Epithelial cell of esophagus (primary cell): ENCODE data around the gene AFAP1.
A peak's percentile ranks its signal among the peaks of the same experiment; 100 is the strongest.

Experiments
- DNase-seq: peaks from one replicate; pipeline ENCODE4 v3.0.0; 2010; ENCODE audit warnings: low read depth
- H3K4me3 ChIP-seq: 2 replicates; pipeline ENCODE4 v1.5.1; 2011; ENCODE audit warnings: mild to moderate bottlenecking, low read length, control low read depth
- CTCF ChIP-seq: IDR thresholded peaks from 2 replicates; pipeline ENCODE4 v1.5.1; 2011; ENCODE audit warnings: low read depth, mild to moderate bottlenecking, low read length, control low read depth, inconsistent platforms; ENCODE audit not compliant: insufficient read depth; ENCODE audit errors: missing control alignments

AFAP1 gene

GRCh38 chr4:7978489-7978888, 38.8 kb upstream of the AFAP1 start:
- H3K4me3 ChIP-seq = no peak overlapping the region
- no peak for TF ChIP-seq CTCF
- DNase-seq = peak; percentile 78

- no peak for DNase-seq
- TF ChIP-seq CTCF = no peak
- H3K4me3 ChIP-seq = no peak overlapping the region
Observed at GRCh38 chr4:7976634-7977033, 37.0 kb upstream of the AFAP1 start.

GRCh38 chr4:7976025-7976424, 36.4 kb upstream of the AFAP1 start:
- no peak for DNase-seq
- no peak overlapping the region for H3K4me3 ChIP-seq
- no peak for TF ChIP-seq CTCF

- no peak for TF ChIP-seq CTCF
- no peak for DNase-seq
- no peak overlapping the region for H3K4me3 ChIP-seq
Observed at GRCh38 chr4:7974425-7974824, 34.8 kb upstream of the AFAP1 start.

- peak; percentile 91 for DNase-seq
- H3K4me3 ChIP-seq = no peak overlapping the region
- TF ChIP-seq CTCF = no peak
Observed at GRCh38 chr4:7973545-7973981, 33.9 kb upstream of the AFAP1 start.

- H3K4me3 ChIP-seq = no peak overlapping the region
- no peak for TF ChIP-seq CTCF
- DNase-seq = peak; percentile 58
Observed at GRCh38 chr4:7971881-7972500, 32.3 kb upstream of the AFAP1 start.

- H3K4me3 ChIP-seq = no peak overlapping the region
- no peak for TF ChIP-seq CTCF
- no peak for DNase-seq
Observed at GRCh38 chr4:7971159-7971631, 31.5 kb upstream of the AFAP1 start.
